Trophoblast cell (in vitro differentiated cells and primary cell): Measurements from ENCODE around the gene MDFI.

Experiments used
- DNase-seq, 2 donors: peaks; one replicate each; pipeline ENCODE4 v3.0.0-alpha.2; 2016
- H2AFZ ChIP-seq: 2 replicates; pipeline ENCODE4 v1.6.1; 2013; ENCODE audit warnings: low read length, moderate library complexity, mild to moderate bottlenecking; ENCODE audit not compliant: insufficient read depth, poor library complexity
- H2AK5ac ChIP-seq: 2 replicates; pipeline ENCODE4 v1.6.1; 2013; ENCODE audit warnings: mild to moderate bottlenecking, low read length
- H2BK120ac ChIP-seq: 2 replicates; pipeline ENCODE4 v1.6.1; 2013; ENCODE audit warnings: low read length, mild to moderate bottlenecking, moderate library complexity; ENCODE audit not compliant: insufficient read depth, poor library complexity
- H2BK12ac ChIP-seq: 2 replicates; pipeline ENCODE4 v1.6.1; 2013; ENCODE audit warnings: mild to moderate bottlenecking, low read length, moderate library complexity
- H2BK5ac ChIP-seq: 2 replicates; pipeline ENCODE4 v1.6.1; 2013; ENCODE audit warnings: low read length, low read depth, moderate library complexity, mild to moderate bottlenecking; ENCODE audit not compliant: poor library complexity
- H3K14ac ChIP-seq: 2 replicates; pipeline ENCODE4 v1.6.1; 2013; ENCODE audit warnings: mild to moderate bottlenecking, low read length
- H3K18ac ChIP-seq: 2 replicates; pipeline ENCODE4 v1.6.1; 2013; ENCODE audit warnings: mild to moderate bottlenecking, low read length
- H3K23ac ChIP-seq: 2 replicates; pipeline ENCODE4 v1.6.1; 2013; ENCODE audit warnings: low read length
- H3K27ac ChIP-seq: 2 replicates; pipeline ENCODE4 v1.5.1; 2013; ENCODE audit warnings: low read depth, mild to moderate bottlenecking, inconsistent platforms, low read length, moderate library complexity
- H3K27me3 ChIP-seq: 2 replicates; pipeline ENCODE4 v1.6.1; 2013; ENCODE audit warnings: inconsistent platforms, mild to moderate bottlenecking, low read length, moderate library complexity; ENCODE audit not compliant: insufficient read depth
- H3K36me3 ChIP-seq, 2 experiments: 1 replicate in 1 of 2; 2 replicates in 1 of 2; pipeline ENCODE4 v1.6.1; 2013; ENCODE audit warnings: low read length in 2 of 2, mild to moderate bottlenecking in 2 of 2, moderate library complexity in 1 of 2; ENCODE audit not compliant: insufficient read depth in 2 of 2, control insufficient read depth in 1 of 2
- H3K4ac ChIP-seq: 2 replicates; pipeline ENCODE4 v1.6.1; 2013; ENCODE audit warnings: low read depth, mild to moderate bottlenecking, low read length, moderate library complexity
- H3K4me1 ChIP-seq, 2 experiments: 1 replicate in 1 of 2; 2 replicates in 1 of 2; pipeline ENCODE4 v1.6.1; 2013; ENCODE audit warnings: low read length in 2 of 2, mild to moderate bottlenecking in 2 of 2, moderate library complexity in 1 of 2; ENCODE audit not compliant: insufficient read depth in 2 of 2, control insufficient read depth in 1 of 2
- H3K4me2 ChIP-seq: 2 replicates; pipeline ENCODE4 v1.6.1; 2013; ENCODE audit warnings: inconsistent platforms, mild to moderate bottlenecking, low read length, moderate library complexity
- H3K4me3 ChIP-seq: 2 replicates; pipeline ENCODE4 v1.5.1; 2013; ENCODE audit warnings: mild to moderate bottlenecking, low read depth, low read length, inconsistent platforms
- H3K79me1 ChIP-seq: one replicate; pipeline ENCODE4 v1.6.1; 2013; ENCODE audit warnings: low read length
- H3K79me2 ChIP-seq: 2 replicates; pipeline ENCODE4 v1.6.1; 2013; ENCODE audit warnings: low read length, mild to moderate bottlenecking; ENCODE audit not compliant: control insufficient read depth, insufficient read depth, poor library complexity
- H3K9ac ChIP-seq: 2 replicates; pipeline ENCODE4 v1.6.1; 2013; ENCODE audit warnings: mild to moderate bottlenecking, low read length
- H3K9me3 ChIP-seq: 2 replicates; pipeline ENCODE4 v1.6.1; 2013; ENCODE audit warnings: low read depth, mild to moderate bottlenecking, control low read depth, inconsistent platforms, low read length; ENCODE audit not compliant: insufficient read depth
- H4K12ac ChIP-seq: 2 replicates; pipeline ENCODE4 v1.6.1; 2013; ENCODE audit warnings: low read depth, mild to moderate bottlenecking, low read length, moderate library complexity
- H4K8ac ChIP-seq: 2 replicates; pipeline ENCODE4 v1.6.1; 2013; ENCODE audit warnings: low read depth, mild to moderate bottlenecking, low read length, moderate library complexity
- H4K91ac ChIP-seq: one replicate; pipeline ENCODE4 v1.6.1; 2013; ENCODE audit warnings: low read depth, mild to moderate bottlenecking, low read length, moderate library complexity
- WGBS: extraction: QIAGEN DNeasy Blood & Tissue Kit; methylation state at CpG from one replicate; pipeline ENCODE4 v1.1.7; 2013; ENCODE audit warnings: missing lambda C conversion rate; ENCODE audit not compliant: insufficient read length, insufficient coverage; ENCODE audit errors: extremely low coverage; 5-methylcytosine and 5-hydroxymethylcytosine counted together

MDFI gene

GRCh38 chr6:41644297-41644879 is 6.1 kb downstream of the MDFI start:
- Histone ChIP-seq H3K9me3 (peaks cover 2% of the 10 kb centered on the region), H4K12ac (no peak overlapping the region), H3K23ac (no peak overlapping the region), H2BK120ac (peak overlapping the region; percentile 8), H4K8ac (peak overlapping the region; percentile 17), H3K18ac (peak overlapping the region; percentile 53), H2AK5ac (no peak overlapping the region), H2BK5ac (peak overlapping the region; percentile 34), H3K27me3 (no peaks in the 10 kb centered on the region), H4K91ac (peak overlapping the region; percentile 3), H3K4me1 (peaks cover 60 to 69% of the 10 kb centered on the region in 2 experiments), H3K79me1 (peaks cover 40% of the 10 kb centered on the region), H3K9ac (no peak overlapping the region), H3K27ac (peak overlapping the region; percentile 52), H3K4ac (peak overlapping the region; percentile 23), H3K14ac (peak overlapping the region; percentile 48), H3K4me3 (no peak overlapping the region), H3K36me3 (peaks cover 91 to 92% of the 10 kb centered on the region in 2 experiments), H2AFZ (no peak overlapping the region), H2BK12ac (no peak overlapping the region), H3K79me2 (peaks cover 33% of the 10 kb centered on the region), H3K4me2 (peak overlapping the region; percentile 5)
- no peak for DNase-seq
- WGBS: no CpG with 5 or more reads among the region's 4 CpGs

DNA sequence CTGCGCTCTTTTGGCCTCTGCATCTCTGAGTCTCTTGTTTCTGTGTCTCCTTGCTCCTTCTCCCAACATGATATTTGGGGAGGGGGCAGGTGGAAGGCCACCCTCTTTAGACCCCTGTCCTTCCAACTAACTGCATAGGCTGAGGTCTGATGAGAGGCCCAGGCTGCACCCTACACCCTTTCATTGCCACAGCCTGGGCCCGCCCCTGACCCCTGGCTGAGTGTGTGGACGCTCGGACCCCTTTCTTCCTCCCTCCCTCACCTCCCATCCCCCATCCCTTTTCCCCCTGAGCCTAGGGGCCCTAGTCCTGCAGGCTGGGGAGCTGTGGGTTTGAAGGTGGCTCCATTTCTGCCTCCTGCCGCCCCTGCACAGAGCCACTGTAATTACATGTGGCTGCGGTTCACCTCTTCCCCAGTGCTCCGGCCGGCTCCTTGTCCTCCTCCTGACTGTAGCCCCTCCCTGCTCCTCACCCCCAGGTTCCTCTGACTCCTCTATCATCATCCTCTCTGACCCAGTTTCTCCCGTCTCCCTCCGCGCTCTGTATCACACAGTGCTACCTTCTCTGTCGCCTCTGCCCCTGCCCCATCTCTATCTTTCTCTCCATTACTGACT is 6.8 kb downstream of the MDFI start:
- H3K27me3 ChIP-seq: no peaks in the 10 kb centered on the region
- peak overlapping the region; percentile 25 for H3K14ac ChIP-seq
- H4K91ac ChIP-seq: peak overlapping the region; percentile 3
- H3K79me1 ChIP-seq: peaks cover 33% of the 10 kb centered on the region
- no peak overlapping the region for H3K4me2 ChIP-seq
- no peak overlapping the region for H3K4me3 ChIP-seq
- peak overlapping the region; percentile 6 for H3K27ac ChIP-seq
- H2BK120ac ChIP-seq: peak overlapping the region; percentile 26
- peaks cover 26% of the 10 kb centered on the region for H3K79me2 ChIP-seq
- no peak overlapping the region for H4K8ac ChIP-seq
- H4K12ac ChIP-seq: no peak overlapping the region
- H3K4me1 ChIP-seq: peaks cover 52 to 62% of the 10 kb centered on the region in 2 experiments
- H2AFZ ChIP-seq: no peak overlapping the region
- no peak overlapping the region for H3K9ac ChIP-seq
- peak overlapping the region; percentile 25 for H3K4ac ChIP-seq
- peak overlapping the region; percentile 33 for H3K18ac ChIP-seq
- H3K23ac ChIP-seq: no peak overlapping the region
- no peak overlapping the region for H2BK12ac ChIP-seq
- WGBS: no CpG with 5 or more reads among the region's 12 CpGs
- H3K36me3 ChIP-seq: peaks cover 90 to 93% of the 10 kb centered on the region in 2 experiments
- peak overlapping the region; percentile 34 for H2BK5ac ChIP-seq
- no peak for DNase-seq
- no peak overlapping the region for H2AK5ac ChIP-seq
- H3K9me3 ChIP-seq: peaks cover 2% of the 10 kb centered on the region

- Histone ChIP-seq H3K79me1 (peaks cover 28% of the 10 kb centered on the region), H2BK5ac (no peak overlapping the region), H2AK5ac (no peak overlapping the region), H4K8ac (no peak overlapping the region), H3K4me2 (no peak overlapping the region), H3K23ac (no peak overlapping the region), H4K12ac (no peak overlapping the region), H3K4me1 (peaks cover 45 to 52% of the 10 kb centered on the region in 2 experiments), H3K36me3 (peaks cover 92% of the 10 kb centered on the region in 2 experiments), H3K9me3 (peaks cover 2% of the 10 kb centered on the region), H3K79me2 (peaks cover 21% of the 10 kb centered on the region), H3K9ac (no peak overlapping the region), H4K91ac (no peak overlapping the region), H2BK120ac (no peak overlapping the region), H3K18ac (peak overlapping the region; percentile 67), H2AFZ (no peak overlapping the region), H3K4me3 (no peak overlapping the region), H3K14ac (no peak overlapping the region), H2BK12ac (no peak overlapping the region), H3K27me3 (no peaks in the 10 kb centered on the region), H3K4ac (no peak overlapping the region), H3K27ac (no peak overlapping the region)
- DNase-seq: no peak
- no CpG with 5 or more reads among the region's 14 CpGs for WGBS
Measured at GRCh38 chr6:41646026-41646795, 7.9 kb downstream of the MDFI start.

DNA sequence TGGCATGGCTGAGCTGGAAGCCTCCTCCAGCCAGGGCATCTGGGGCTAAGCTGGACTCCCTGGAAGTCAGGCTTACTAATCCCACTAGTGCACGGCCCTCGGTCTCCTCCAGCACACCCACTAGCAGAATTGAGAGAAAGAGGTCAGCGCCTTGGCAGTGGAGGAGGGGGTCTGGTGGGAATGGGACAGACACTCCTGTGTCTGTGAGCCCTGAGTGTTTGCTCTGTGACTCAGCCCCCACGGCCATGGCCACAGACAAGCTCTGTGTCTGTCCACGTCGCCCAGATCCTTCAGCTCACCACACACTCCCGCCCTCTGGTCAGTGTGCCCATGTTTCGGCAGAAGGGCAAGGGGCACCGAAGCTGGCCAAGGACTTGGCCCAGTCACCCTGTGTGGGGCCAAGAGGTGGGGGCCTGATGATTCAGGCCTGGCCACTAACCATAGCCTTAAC is 8.8 kb downstream of the MDFI start:
- Histone ChIP-seq H3K4ac (peak overlapping the region; percentile 16), H3K27ac (no peak overlapping the region), H2BK5ac (no peak overlapping the region), H4K8ac (no peak overlapping the region), H2BK12ac (no peak overlapping the region), H2AFZ (no peak overlapping the region), H4K12ac (no peak overlapping the region), H3K27me3 (no peaks in the 10 kb centered on the region), H3K9me3 (peaks cover 2% of the 10 kb centered on the region), H3K4me2 (no peak overlapping the region), H3K9ac (no peak overlapping the region), H3K79me2 (peaks cover 13% of the 10 kb centered on the region), H2BK120ac (no peak overlapping the region), H3K4me3 (no peak overlapping the region), H2AK5ac (no peak overlapping the region), H3K4me1 (peaks cover 42 to 51% of the 10 kb centered on the region in 2 experiments), H3K23ac (no peak overlapping the region), H3K14ac (no peak overlapping the region), H3K18ac (peak overlapping the region; percentile 9), H3K36me3 (peaks cover 92% of the 10 kb centered on the region in 2 experiments), H3K79me1 (peaks cover 28% of the 10 kb centered on the region), H4K91ac (no peak overlapping the region)
- WGBS: no CpG with 5 or more reads among the region's 9 CpGs
- no peak for DNase-seq
